HL-60 (cell line): ENCODE data around the gene GRB7.

Source experiments
- DNase-seq, 2 experiments: peaks; one replicate each; pipeline ENCODE4 v3.0.0-alpha.2; 2010 to 2020; ENCODE audit warnings: low read depth in 1 of 2, low spot score in 1 of 2
- H3K27ac ChIP-seq: fragments of 250-450 bp; sonication (Bioruptor Pico); replicated peaks from 2 replicates; pipeline ENCODE4 v1.5.1; 2020; ENCODE audit warnings: mild to moderate bottlenecking, moderate library complexity
- H3K27me3 ChIP-seq: fragments of 250-450 bp; sonication (Bioruptor Pico); 2 replicates; pipeline ENCODE4 v1.5.1; 2021; ENCODE audit warnings: mild to moderate bottlenecking, moderate library complexity; ENCODE audit not compliant: insufficient read depth, poor library complexity, severe bottlenecking
- H3K4me3 ChIP-seq: replicated peaks from 2 replicates; pipeline ENCODE4 v1.5.1; 2011; ENCODE audit warnings: mild to moderate bottlenecking, control low read depth, low read length; ENCODE audit not compliant: insufficient read depth
- GABPA ChIP-seq: IDR thresholded peaks from 2 replicates; pipeline ENCODE4 v1.6.1; 2012; ENCODE audit warnings: low read depth
- POLR2AphosphoS5 ChIP-seq: IDR thresholded peaks from 2 replicates; pipeline ENCODE4 v1.6.1; 2012; ENCODE audit warnings: low read depth
- SPI1 ChIP-seq: IDR thresholded peaks from 2 replicates; pipeline ENCODE4 v1.6.1; 2012; ENCODE audit warnings: low read depth, mild to moderate bottlenecking, borderline replicate concordance
- TF ChIP-seq, protein P1 (sequence below): IDR thresholded peaks from one replicate; pipeline ENCODE4 v1.5.1; 2011; ENCODE audit warnings: low read length, control low read depth, inconsistent platforms; ENCODE audit not compliant: insufficient read depth
- TF ChIP-seq, protein P2 (sequence below): IDR thresholded peaks from 2 replicates; pipeline ENCODE4 v1.6.1; 2012; ENCODE audit warnings: low read depth; ENCODE audit not compliant: insufficient replicate concordance

The GRB7 gene

GRCh38 chr17:39703913-39704312, 33.8 kb upstream of the GRB7 start:
- no peak for DNase-seq
- H3K4me3 ChIP-seq = no peak overlapping the region
- TF ChIP-seq, protein P1, sequence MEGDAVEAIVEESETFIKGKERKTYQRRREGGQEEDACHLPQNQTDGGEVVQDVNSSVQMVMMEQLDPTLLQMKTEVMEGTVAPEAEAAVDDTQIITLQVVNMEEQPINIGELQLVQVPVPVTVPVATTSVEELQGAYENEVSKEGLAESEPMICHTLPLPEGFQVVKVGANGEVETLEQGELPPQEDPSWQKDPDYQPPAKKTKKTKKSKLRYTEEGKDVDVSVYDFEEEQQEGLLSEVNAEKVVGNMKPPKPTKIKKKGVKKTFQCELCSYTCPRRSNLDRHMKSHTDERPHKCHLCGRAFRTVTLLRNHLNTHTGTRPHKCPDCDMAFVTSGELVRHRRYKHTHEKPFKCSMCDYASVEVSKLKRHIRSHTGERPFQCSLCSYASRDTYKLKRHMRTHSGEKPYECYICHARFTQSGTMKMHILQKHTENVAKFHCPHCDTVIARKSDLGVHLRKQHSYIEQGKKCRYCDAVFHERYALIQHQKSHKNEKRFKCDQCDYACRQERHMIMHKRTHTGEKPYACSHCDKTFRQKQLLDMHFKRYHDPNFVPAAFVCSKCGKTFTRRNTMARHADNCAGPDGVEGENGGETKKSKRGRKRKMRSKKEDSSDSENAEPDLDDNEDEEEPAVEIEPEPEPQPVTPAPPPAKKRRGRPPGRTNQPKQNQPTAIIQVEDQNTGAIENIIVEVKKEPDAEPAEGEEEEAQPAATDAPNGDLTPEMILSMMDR = no peak
- no peak for TF ChIP-seq SPI1
- TF ChIP-seq POLR2AphosphoS5 = no peak
- TF ChIP-seq, protein P2, sequence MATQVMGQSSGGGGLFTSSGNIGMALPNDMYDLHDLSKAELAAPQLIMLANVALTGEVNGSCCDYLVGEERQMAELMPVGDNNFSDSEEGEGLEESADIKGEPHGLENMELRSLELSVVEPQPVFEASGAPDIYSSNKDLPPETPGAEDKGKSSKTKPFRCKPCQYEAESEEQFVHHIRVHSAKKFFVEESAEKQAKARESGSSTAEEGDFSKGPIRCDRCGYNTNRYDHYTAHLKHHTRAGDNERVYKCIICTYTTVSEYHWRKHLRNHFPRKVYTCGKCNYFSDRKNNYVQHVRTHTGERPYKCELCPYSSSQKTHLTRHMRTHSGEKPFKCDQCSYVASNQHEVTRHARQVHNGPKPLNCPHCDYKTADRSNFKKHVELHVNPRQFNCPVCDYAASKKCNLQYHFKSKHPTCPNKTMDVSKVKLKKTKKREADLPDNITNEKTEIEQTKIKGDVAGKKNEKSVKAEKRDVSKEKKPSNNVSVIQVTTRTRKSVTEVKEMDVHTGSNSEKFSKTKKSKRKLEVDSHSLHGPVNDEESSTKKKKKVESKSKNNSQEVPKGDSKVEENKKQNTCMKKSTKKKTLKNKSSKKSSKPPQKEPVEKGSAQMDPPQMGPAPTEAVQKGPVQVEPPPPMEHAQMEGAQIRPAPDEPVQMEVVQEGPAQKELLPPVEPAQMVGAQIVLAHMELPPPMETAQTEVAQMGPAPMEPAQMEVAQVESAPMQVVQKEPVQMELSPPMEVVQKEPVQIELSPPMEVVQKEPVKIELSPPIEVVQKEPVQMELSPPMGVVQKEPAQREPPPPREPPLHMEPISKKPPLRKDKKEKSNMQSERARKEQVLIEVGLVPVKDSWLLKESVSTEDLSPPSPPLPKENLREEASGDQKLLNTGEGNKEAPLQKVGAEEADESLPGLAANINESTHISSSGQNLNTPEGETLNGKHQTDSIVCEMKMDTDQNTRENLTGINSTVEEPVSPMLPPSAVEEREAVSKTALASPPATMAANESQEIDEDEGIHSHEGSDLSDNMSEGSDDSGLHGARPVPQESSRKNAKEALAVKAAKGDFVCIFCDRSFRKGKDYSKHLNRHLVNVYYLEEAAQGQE = no peak
- TF ChIP-seq GABPA = no peak
- no peak overlapping the region for H3K27ac ChIP-seq
- peaks cover 15% of the 10 kb centered on the region for H3K27me3 ChIP-seq

- no peak overlapping the region for H3K27ac ChIP-seq
- DNase-seq = no peak
- H3K27me3 ChIP-seq = peaks cover 15% of the 10 kb centered on the region
- no peak overlapping the region for H3K4me3 ChIP-seq
- TF ChIP-seq SPI1 (no peak), GABPA (no peak), POLR2AphosphoS5 (no peak)
- TF ChIP-seq, protein P2 = no peak
- TF ChIP-seq, protein P1 = no peak
These were observed 32.8 kb upstream of the GRB7 start for GRCh38 chr17:39704821-39705551.

GRCh38 chr17:39705786-39706348, 31.9 kb upstream of the GRB7 start:
- TF ChIP-seq POLR2AphosphoS5 (no peak), SPI1 (no peak), GABPA (no peak)
- TF ChIP-seq, protein P1 = no peak
- TF ChIP-seq, protein P2 = no peak
- Histone ChIP-seq H3K4me3 (no peak overlapping the region), H3K27me3 (peaks cover 9% of the 10 kb centered on the region), H3K27ac (no peak overlapping the region)
- DNase-seq = no peak
